ENCODE results near the gene STRA8. TPM values are rescaled to one million over a fixed set of nuclear protein-coding genes. Genes with fewer than 3 reads are reported as not detected.

STRA8 gene
- total RNA-seq, 1 donor from 2014 or later = not detected

- DNase-seq (ENCODE audit: low spot score in 2 of 2) (no peak), FAIRE-seq (no peak)
These were observed 58.2 kb downstream of the STRA8 start for GRCh38 chr7:135291809-135292253.

DNA sequence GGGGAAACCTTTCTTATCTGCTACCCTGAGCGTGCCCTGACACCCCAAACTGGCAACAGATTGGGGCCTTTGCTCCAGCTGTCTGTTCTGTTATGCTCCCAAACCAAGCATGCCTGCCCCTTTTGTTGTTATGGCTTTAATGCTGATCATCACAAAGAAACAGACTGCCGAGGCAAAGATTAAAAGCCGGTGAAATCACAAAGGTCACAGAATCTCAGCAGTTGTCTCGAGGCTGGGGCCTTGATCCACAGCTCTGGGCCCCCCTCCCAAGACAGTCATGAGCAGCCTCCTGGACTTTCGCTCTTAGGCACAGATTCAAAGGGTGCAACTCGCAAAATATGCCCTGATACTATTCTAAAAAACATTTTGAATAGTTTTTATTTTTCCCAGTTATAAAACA lies 65.6 kb downstream of the STRA8 start:
- no peak for DNase-seq (ENCODE audit: low spot score in 2 of 2)

GRCh38 chr7:135300913-135301765 lies 67.5 kb downstream of the STRA8 start:
- DNase-seq (ENCODE audit: low spot score in 2 of 2) (no peak), FAIRE-seq (no peak)

More for the DNA sequence above, 65.6 kb downstream of the STRA8 start:
- no peak for FAIRE-seq

Small RNAs within 50 kb of the gene (small RNA-seq; reads per million reads assigned to genes)
- gene MIR6509 = not detected

Other genes with a start within 250 kb of the STRA8 start
- 8.2 TPM for gene AGBL3, start 247.3 kb upstream of the STRA8 start, total RNA-seq
- 0.41 TPM for gene TMEM140, start 85.8 kb upstream of the STRA8 start, total RNA-seq
- gene CYREN, start 63.1 kb upstream of the STRA8 start, total RNA-seq = 9.8 TPM
- gene WDR91, start 22.3 kb upstream of the STRA8 start, total RNA-seq = 8.2 TPM